Osteocyte (in vitro differentiated cells): Measurements from ENCODE around the gene KCNS3. TPM values are rescaled to one million over a fixed set of nuclear protein-coding genes. Genes with fewer than 3 reads are reported as not detected.

Experiments used
- DNase-seq: peaks from one replicate; pipeline ENCODE4 v3.0.0; 2021; ENCODE audit warnings: mixed read lengths; ENCODE audit not compliant: unreplicated experiment; ENCODE audit errors: extremely low spot score
- H3K27ac Mint-ChIP-seq: one replicate; pipeline ENCODE4 v1.8.0; 2021; ENCODE audit warnings: mild to moderate bottlenecking, mixed read lengths; ENCODE audit not compliant: unreplicated experiment
- H3K27me3 Mint-ChIP-seq: one replicate; pipeline ENCODE4 v1.8.0; 2021; ENCODE audit warnings: mixed read lengths; ENCODE audit not compliant: unreplicated experiment
- H3K36me3 Mint-ChIP-seq: one replicate; pipeline ENCODE4 v1.8.0; 2021; ENCODE audit warnings: mixed read lengths; ENCODE audit not compliant: unreplicated experiment
- H3K4me1 Mint-ChIP-seq: one replicate; pipeline ENCODE4 v1.8.0; 2021; ENCODE audit warnings: mixed read lengths; ENCODE audit not compliant: unreplicated experiment
- H3K4me3 Mint-ChIP-seq: one replicate; pipeline ENCODE4 v1.8.0; 2021; ENCODE audit warnings: mild to moderate bottlenecking, moderate library complexity, mixed read lengths; ENCODE audit not compliant: unreplicated experiment
- H3K9me3 Mint-ChIP-seq: one replicate; pipeline ENCODE4 v1.8.0; 2021; ENCODE audit warnings: mixed read lengths; ENCODE audit not compliant: unreplicated experiment
- total RNA-seq: library from RNA; stranded (reverse); gene quantifications from 2 replicates; pipeline ENCODE4 v1.2.1, GENCODE V29; 2021
- TF ChIP-seq, protein P1 (sequence below): fragments of 200-600 bp; sonication (generic); IDR thresholded peaks from 2 replicates; pipeline ENCODE4 v1.5.0; 2021; ENCODE audit warnings: antibody characterized with exemption, mild to moderate bottlenecking, moderate library complexity

The KCNS3 gene
- total RNA-seq, 1 donor from 2014 or later: not detected

DNA sequence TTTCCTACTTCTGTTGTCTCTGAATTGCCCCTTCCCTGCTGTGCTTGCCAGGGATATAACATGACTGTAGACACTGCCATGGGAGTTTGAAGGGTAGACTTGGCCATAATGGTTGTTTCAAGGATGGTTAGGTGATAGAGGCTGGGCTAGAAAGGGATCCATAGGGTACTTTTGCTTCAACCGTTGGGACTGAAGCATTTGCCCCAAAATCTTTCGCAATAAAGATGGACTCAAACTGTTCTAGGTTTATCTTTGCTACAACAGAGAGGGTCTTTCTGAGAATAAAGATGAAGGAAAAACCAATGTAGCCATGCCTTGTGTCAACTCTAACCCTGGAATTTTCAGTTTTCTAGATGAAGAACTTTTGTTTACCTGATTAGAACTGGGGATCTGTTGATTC lies 35.0 kb upstream of the KCNS3 start:
- DNase-seq: no peak
- Mint-ChIP-seq H3K36me3 (no peaks in the 10 kb centered on the region), H3K4me3 (no peak overlapping the region), H3K9me3 (no peaks in the 10 kb centered on the region), H3K4me1 (no peaks in the 10 kb centered on the region), H3K27me3 (peaks cover 16% of the 10 kb centered on the region), H3K27ac (no peak overlapping the region)
- TF ChIP-seq, protein P1, sequence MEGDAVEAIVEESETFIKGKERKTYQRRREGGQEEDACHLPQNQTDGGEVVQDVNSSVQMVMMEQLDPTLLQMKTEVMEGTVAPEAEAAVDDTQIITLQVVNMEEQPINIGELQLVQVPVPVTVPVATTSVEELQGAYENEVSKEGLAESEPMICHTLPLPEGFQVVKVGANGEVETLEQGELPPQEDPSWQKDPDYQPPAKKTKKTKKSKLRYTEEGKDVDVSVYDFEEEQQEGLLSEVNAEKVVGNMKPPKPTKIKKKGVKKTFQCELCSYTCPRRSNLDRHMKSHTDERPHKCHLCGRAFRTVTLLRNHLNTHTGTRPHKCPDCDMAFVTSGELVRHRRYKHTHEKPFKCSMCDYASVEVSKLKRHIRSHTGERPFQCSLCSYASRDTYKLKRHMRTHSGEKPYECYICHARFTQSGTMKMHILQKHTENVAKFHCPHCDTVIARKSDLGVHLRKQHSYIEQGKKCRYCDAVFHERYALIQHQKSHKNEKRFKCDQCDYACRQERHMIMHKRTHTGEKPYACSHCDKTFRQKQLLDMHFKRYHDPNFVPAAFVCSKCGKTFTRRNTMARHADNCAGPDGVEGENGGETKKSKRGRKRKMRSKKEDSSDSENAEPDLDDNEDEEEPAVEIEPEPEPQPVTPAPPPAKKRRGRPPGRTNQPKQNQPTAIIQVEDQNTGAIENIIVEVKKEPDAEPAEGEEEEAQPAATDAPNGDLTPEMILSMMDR: no peak

DNA sequence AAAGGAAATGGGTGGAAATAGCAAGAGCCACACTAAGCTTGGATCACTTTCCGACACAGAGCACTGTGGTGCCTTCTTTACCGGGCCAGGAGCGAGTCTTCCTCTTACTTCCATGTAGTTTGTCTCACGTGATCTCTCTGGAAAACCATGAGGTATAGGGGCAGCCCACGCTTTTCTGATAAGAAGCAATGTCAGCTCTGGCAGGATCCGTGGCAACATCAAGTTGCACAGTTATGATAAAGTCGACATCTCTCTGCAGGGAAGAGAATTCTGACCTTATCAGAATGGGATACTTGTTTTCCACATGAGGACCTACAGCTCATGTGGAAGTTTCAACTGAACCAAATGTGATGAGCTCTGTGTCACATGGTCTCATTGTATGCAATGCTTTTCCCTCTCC lies 32.7 kb upstream of the KCNS3 start:
- no peaks in the 10 kb centered on the region for H3K36me3 Mint-ChIP-seq
- TF ChIP-seq, protein P1: no peak
- no peak overlapping the region for H3K4me3 Mint-ChIP-seq
- H3K4me1 Mint-ChIP-seq: no peaks in the 10 kb centered on the region
- DNase-seq: no peak
- no peaks in the 10 kb centered on the region for H3K9me3 Mint-ChIP-seq
- no peak overlapping the region for H3K27ac Mint-ChIP-seq
- peaks cover 17% of the 10 kb centered on the region for H3K27me3 Mint-ChIP-seq

DNA sequence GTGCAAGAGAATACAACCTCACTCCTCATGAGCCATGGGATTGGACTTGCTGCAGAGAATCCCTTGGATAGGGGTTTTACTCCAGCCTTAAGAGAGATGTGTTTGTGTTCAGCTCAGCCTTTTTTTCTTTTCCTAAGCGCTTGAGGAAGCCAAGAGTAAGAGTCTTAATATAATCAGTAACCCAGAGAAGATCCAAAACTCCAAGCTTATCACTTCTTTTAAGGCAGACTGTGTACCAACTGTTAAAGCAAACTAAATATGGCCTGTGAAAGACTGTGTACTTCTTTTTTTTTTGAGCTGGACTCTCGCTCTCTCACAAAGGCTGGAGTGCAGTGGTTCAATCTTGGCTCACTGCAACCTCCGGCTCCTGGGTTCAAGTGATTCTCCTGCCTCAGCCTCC lies 31.8 kb upstream of the KCNS3 start:
- no peaks in the 10 kb centered on the region for H3K4me1 Mint-ChIP-seq

DNA sequence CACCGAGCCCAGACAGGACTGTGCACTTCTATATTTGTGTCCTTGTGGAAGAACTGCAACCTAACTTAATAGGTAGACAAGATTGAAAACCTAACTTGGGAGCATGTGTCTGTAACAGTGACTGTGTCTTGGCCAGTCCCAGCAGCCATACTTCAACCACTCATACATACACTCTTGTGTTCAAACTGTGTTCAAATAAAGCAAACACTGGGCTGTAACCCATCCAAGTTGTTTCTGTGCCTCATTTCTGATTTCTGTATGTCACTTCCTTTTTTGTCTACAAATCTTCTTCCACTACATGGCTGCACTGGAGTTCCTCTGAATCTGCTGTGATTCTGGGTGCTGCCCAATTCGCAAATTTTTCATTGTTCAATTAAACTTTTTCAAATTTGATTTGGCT lies 31.2 kb upstream of the KCNS3 start:
- TF ChIP-seq, protein P1: no peak
- Mint-ChIP-seq H3K27ac (no peak overlapping the region), H3K27me3 (peaks cover 17% of the 10 kb centered on the region), H3K36me3 (no peaks in the 10 kb centered on the region), H3K4me1 (no peaks in the 10 kb centered on the region), H3K4me3 (no peak overlapping the region), H3K9me3 (no peaks in the 10 kb centered on the region)
- DNase-seq: no peak

More for the DNA sequence above, 31.8 kb upstream of the KCNS3 start:
- Mint-ChIP-seq H3K4me3 (no peak overlapping the region), H3K27ac (no peak overlapping the region), H3K36me3 (no peaks in the 10 kb centered on the region), H3K27me3 (peaks cover 17% of the 10 kb centered on the region), H3K9me3 (no peaks in the 10 kb centered on the region)
- TF ChIP-seq, protein P1: no peak
- no peak for DNase-seq

DNA sequence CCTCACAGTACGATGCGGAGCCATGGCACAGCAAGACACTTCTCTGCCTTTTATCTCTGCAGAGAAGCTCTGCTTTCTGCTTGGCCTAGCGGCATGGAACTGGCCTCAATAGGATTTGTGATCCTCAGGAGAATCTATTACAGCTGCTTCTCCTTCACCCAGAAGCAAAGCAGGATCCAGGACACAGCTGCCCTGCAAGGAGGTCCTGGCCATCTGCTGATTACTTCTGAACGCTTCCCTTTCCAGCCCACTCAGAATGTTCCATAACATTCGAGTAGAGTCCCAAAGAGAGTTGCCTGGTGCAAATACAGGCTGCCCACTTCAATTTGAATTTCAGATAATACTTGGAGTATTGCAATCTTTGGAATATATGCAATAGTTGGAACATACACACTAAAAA lies 29.2 kb upstream of the KCNS3 start:
- DNase-seq: no peak
- Mint-ChIP-seq H3K27me3 (peaks cover 15% of the 10 kb centered on the region), H3K9me3 (no peaks in the 10 kb centered on the region), H3K4me3 (no peak overlapping the region), H3K4me1 (no peaks in the 10 kb centered on the region), H3K36me3 (no peaks in the 10 kb centered on the region), H3K27ac (no peak overlapping the region)
- TF ChIP-seq, protein P1: no peak
